Hepatocyte (in vitro differentiated cells): Measurements from ENCODE around the gene IDUA. TPM values are rescaled to one million over a fixed set of nuclear protein-coding genes. Genes with fewer than 3 reads are reported as not detected.

Source experiments
- DNase-seq: peaks from one replicate; pipeline ENCODE4 v3.0.0-alpha.2; 2016; ENCODE audit warnings: low spot score
- H2AFZ ChIP-seq: fragments of 200-600 bp; sonication (generic); 2 replicates; pipeline ENCODE4 v1.6.0; 2016; ENCODE audit warnings: antibody characterized with exemption, mild to moderate bottlenecking
- H3K27ac ChIP-seq: fragments of 200-600 bp; sonication (generic); 2 replicates; pipeline ENCODE4 v1.5.1; 2016; ENCODE audit warnings: mild to moderate bottlenecking
- H3K27me3 ChIP-seq: fragments of 200-600 bp; sonication (generic); 2 replicates; pipeline ENCODE4 v1.6.1; 2016
- H3K36me3 ChIP-seq: fragments of 200-600 bp; sonication (generic); replicated peaks from 2 replicates; pipeline ENCODE4 v1.5.1; 2016; ENCODE audit warnings: low read depth; ENCODE audit not compliant: insufficient read depth
- H3K4me1 ChIP-seq: fragments of 200-600 bp; sonication (generic); 2 replicates; pipeline ENCODE4 v1.5.1; 2016; ENCODE audit warnings: mild to moderate bottlenecking, moderate library complexity; ENCODE audit not compliant: insufficient read depth
- H3K4me2 ChIP-seq: fragments of 200-600 bp; sonication (generic); 2 replicates; pipeline ENCODE4 v1.6.0; 2016
- H3K4me3 ChIP-seq: fragments of 200-600 bp; sonication (generic); 2 replicates; pipeline ENCODE4 v1.5.1; 2016; ENCODE audit warnings: mild to moderate bottlenecking
- H3K79me2 ChIP-seq: fragments of 200-600 bp; sonication (generic); 2 replicates; pipeline ENCODE4 v1.6.0; 2017; ENCODE audit warnings: mild to moderate bottlenecking
- H3K9me2 ChIP-seq: fragments of 200-600 bp; sonication (generic); replicated peaks from 2 replicates; pipeline ENCODE4 v1.6.0; 2017; ENCODE audit warnings: mild to moderate bottlenecking; ENCODE audit not compliant: insufficient read depth
- H3K9me3 ChIP-seq: fragments of 200-600 bp; sonication (generic); 2 replicates; pipeline ENCODE4 v1.5.1; 2016; ENCODE audit warnings: low read depth, mild to moderate bottlenecking
- H4K20me1 ChIP-seq: fragments of 200-600 bp; sonication (generic); 2 replicates; pipeline ENCODE4 v1.6.0; 2016; ENCODE audit warnings: mild to moderate bottlenecking; ENCODE audit not compliant: insufficient read depth, poor library complexity, severe bottlenecking
- EZH2 ChIP-seq: fragments of 200-600 bp; sonication (generic); IDR thresholded peaks from 2 replicates; pipeline ENCODE4 v1.6.1; 2016; ENCODE audit warnings: antibody characterized with exemption, mild to moderate bottlenecking, borderline replicate concordance
- EZH2phosphoT487 ChIP-seq: fragments of 200-600 bp; sonication (generic); IDR thresholded peaks from one replicate; pipeline ENCODE4 v1.6.1; 2018; ENCODE audit warnings: antibody characterized with exemption, mild to moderate bottlenecking, low read depth, moderate library complexity; ENCODE audit not compliant: unreplicated experiment, severe bottlenecking
- WGBS: methylation state at CpG from one replicate; pipeline ENCODE4 v1.1.6; 2016; ENCODE audit warnings: low lambda C conversion rate; ENCODE audit errors: missing lambda C conversion rate; 5-methylcytosine and 5-hydroxymethylcytosine counted together
- polyA plus RNA-seq: library from polyadenylated mRNA; unstranded; fragments of >200 nt; fragmentation: Nextera tagmentation; extraction: Ambion mirVana; gene quantifications from 2 replicates; pipeline ENCODE4 v1.2.1, GENCODE V29; 2016
- total RNA-seq: library from RNA; depleted of rRNA; stranded (reverse); fragments of >200 nt; gene quantifications from 2 replicates; pipeline ENCODE4 v1.2.3, GENCODE V29; 2014
- TF ChIP-seq, protein P1 (sequence below): fragments of 200-600 bp; sonication (generic); IDR thresholded peaks from 2 replicates; pipeline ENCODE4 v1.5.1; 2016; ENCODE audit warnings: antibody characterized with exemption, mild to moderate bottlenecking; ENCODE audit not compliant: poor library complexity

The IDUA gene
- total and polyA plus RNA-seq, 2 experiments from 2014 or later = 13.1 to 82.6 TPM

- H3K36me3 ChIP-seq = no peaks in the 10 kb centered on the region
Observed at GRCh38 chr4:955931-956381, 30.9 kb upstream of the IDUA start.

GRCh38 chr4:956531-957230, 30.2 kb upstream of the IDUA start:
- DNase-seq = no peak
- H3K79me2 ChIP-seq = no peaks in the 10 kb centered on the region
- no peaks in the 10 kb centered on the region for H4K20me1 ChIP-seq
- H3K4me2 ChIP-seq = no peak overlapping the region
- no peak overlapping the region for H3K27ac ChIP-seq
- TF ChIP-seq, protein P1, sequence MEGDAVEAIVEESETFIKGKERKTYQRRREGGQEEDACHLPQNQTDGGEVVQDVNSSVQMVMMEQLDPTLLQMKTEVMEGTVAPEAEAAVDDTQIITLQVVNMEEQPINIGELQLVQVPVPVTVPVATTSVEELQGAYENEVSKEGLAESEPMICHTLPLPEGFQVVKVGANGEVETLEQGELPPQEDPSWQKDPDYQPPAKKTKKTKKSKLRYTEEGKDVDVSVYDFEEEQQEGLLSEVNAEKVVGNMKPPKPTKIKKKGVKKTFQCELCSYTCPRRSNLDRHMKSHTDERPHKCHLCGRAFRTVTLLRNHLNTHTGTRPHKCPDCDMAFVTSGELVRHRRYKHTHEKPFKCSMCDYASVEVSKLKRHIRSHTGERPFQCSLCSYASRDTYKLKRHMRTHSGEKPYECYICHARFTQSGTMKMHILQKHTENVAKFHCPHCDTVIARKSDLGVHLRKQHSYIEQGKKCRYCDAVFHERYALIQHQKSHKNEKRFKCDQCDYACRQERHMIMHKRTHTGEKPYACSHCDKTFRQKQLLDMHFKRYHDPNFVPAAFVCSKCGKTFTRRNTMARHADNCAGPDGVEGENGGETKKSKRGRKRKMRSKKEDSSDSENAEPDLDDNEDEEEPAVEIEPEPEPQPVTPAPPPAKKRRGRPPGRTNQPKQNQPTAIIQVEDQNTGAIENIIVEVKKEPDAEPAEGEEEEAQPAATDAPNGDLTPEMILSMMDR = no peak
- TF ChIP-seq EZH2 = no peak
- TF ChIP-seq EZH2phosphoT487 = no peak
- H2AFZ ChIP-seq = no peak overlapping the region
- no peaks in the 10 kb centered on the region for H3K9me3 ChIP-seq
- no peak overlapping the region for H3K4me3 ChIP-seq
- H3K36me3 ChIP-seq = no peaks in the 10 kb centered on the region
- H3K4me1 ChIP-seq = no peaks in the 10 kb centered on the region
- WGBS = 85% methylated on average over 14 of the region's 14 CpGs
- no peaks in the 10 kb centered on the region for H3K27me3 ChIP-seq
- no peaks in the 10 kb centered on the region for H3K9me2 ChIP-seq

More at GRCh38 chr4:955931-956381, 30.9 kb upstream of the IDUA start:
- no peaks in the 10 kb centered on the region for H3K4me1 ChIP-seq
- TF ChIP-seq, protein P1 = no peak
- TF ChIP-seq EZH2phosphoT487 (no peak), EZH2 (no peak)
- no peaks in the 10 kb centered on the region for H3K79me2 ChIP-seq
- H3K27ac ChIP-seq = no peak overlapping the region
- DNase-seq = no peak
- 94% methylated on average over 5 of the region's 12 CpGs for WGBS
- no peaks in the 10 kb centered on the region for H3K27me3 ChIP-seq
- H3K4me3 ChIP-seq = no peak overlapping the region
- H4K20me1 ChIP-seq = no peaks in the 10 kb centered on the region
- H3K9me3 ChIP-seq = no peaks in the 10 kb centered on the region
- no peak overlapping the region for H3K4me2 ChIP-seq
- no peak overlapping the region for H2AFZ ChIP-seq
- no peaks in the 10 kb centered on the region for H3K9me2 ChIP-seq

GRCh38 chr4:957231-957580, 29.6 kb upstream of the IDUA start:
- no peak overlapping the region for H3K27ac ChIP-seq
- H3K4me2 ChIP-seq = no peak overlapping the region
- no peaks in the 10 kb centered on the region for H3K9me2 ChIP-seq
- H3K79me2 ChIP-seq = no peaks in the 10 kb centered on the region
- no peaks in the 10 kb centered on the region for H4K20me1 ChIP-seq
- no peaks in the 10 kb centered on the region for H3K27me3 ChIP-seq
- no peaks in the 10 kb centered on the region for H3K36me3 ChIP-seq
- no peak for TF ChIP-seq EZH2
- no peak for TF ChIP-seq EZH2phosphoT487
- TF ChIP-seq, protein P1 = no peak
- DNase-seq = no peak
- WGBS = 85% methylated on average over 8 of the region's 8 CpGs
- H3K4me3 ChIP-seq = no peak overlapping the region
- H3K9me3 ChIP-seq = no peaks in the 10 kb centered on the region
- H3K4me1 ChIP-seq = no peaks in the 10 kb centered on the region
- H2AFZ ChIP-seq = no peak overlapping the region
